Large intestine (tissue), 3 donors: ENCODE results near the gene GPRC5D. TPM values are rescaled to one million over a fixed set of nuclear protein-coding genes. Genes with fewer than 3 reads are reported as not detected.

ENCODE experiments used
- DNase-seq, 2 donors: peaks; one replicate each; pipeline versions ENCODE4 v3.0.0 to v3.0.0-alpha.2; 2013
- H3K27ac ChIP-seq: one replicate; pipeline ENCODE4 v1.5.1; 2013; ENCODE audit warnings: low read length
- H3K27me3 ChIP-seq: 2 replicates; pipeline ENCODE4 v1.6.1; 2013; ENCODE audit warnings: low read length; ENCODE audit not compliant: control insufficient read depth, insufficient read depth
- H3K36me3 ChIP-seq: 2 replicates; pipeline ENCODE4 v1.6.1; 2013; ENCODE audit warnings: low read length; ENCODE audit not compliant: control insufficient read depth, insufficient read depth
- H3K4me1 ChIP-seq: one replicate; pipeline ENCODE4 v1.6.1; 2013; ENCODE audit warnings: low read length; ENCODE audit not compliant: control insufficient read depth, insufficient read depth
- H3K4me3 ChIP-seq: one replicate; pipeline ENCODE4 v1.5.1; 2013; ENCODE audit warnings: low read length
- H3K9me3 ChIP-seq: one replicate; pipeline ENCODE4 v1.6.1; 2013; ENCODE audit warnings: mild to moderate bottlenecking, low read depth, low read length, moderate library complexity; ENCODE audit not compliant: control insufficient read depth
- WGBS: methylation state at CpG from one replicate; pipeline ENCODE4 v1.1.5; 2013; ENCODE audit warnings: low lambda C conversion rate; ENCODE audit not compliant: insufficient coverage; 5-methylcytosine and 5-hydroxymethylcytosine counted together
- polyA plus RNA-seq: library from polyadenylated mRNA; unstranded; fragments of 120-200 nt; gene quantifications from one replicate; pipeline ENCODE4 v1.2.1, GENCODE V29; 2013

Gene GPRC5D
- polyA plus RNA-seq, 1 donor, result 2.4 TPM

GRCh38 chr12:12958886-12959285 is 6.9 kb upstream of the GPRC5D start:
- 70% methylated on average over 4 of the region's 7 CpGs for WGBS

GRCh38 chr12:12954878-12955625 is 3.1 kb upstream of the GPRC5D start:
- H3K27me3 ChIP-seq, result no peaks in the 10 kb centered on the region
- no peaks in the 10 kb centered on the region for H3K9me3 ChIP-seq
- no peaks in the 10 kb centered on the region for H3K36me3 ChIP-seq
- H3K4me1 ChIP-seq, result peaks cover 7% of the 10 kb centered on the region
- peak in 1 of 2 donors; percentile 39 for DNase-seq
- H3K4me3 ChIP-seq, result no peak overlapping the region
- H3K27ac ChIP-seq, result no peak overlapping the region
- WGBS, result no CpG with 5 or more reads among the region's 6 CpGs

More at GRCh38 chr12:12958886-12959285, 6.9 kb upstream of the GPRC5D start:
- Histone ChIP-seq H3K27ac (no peak overlapping the region), H3K9me3 (no peaks in the 10 kb centered on the region), H3K4me3 (no peak overlapping the region), H3K4me1 (peaks cover 7% of the 10 kb centered on the region), H3K27me3 (no peaks in the 10 kb centered on the region), H3K36me3 (no peaks in the 10 kb centered on the region)
- DNase-seq, result no peak

GRCh38 chr12:12954356-12954755 is 2.4 kb upstream of the GPRC5D start:
- Histone ChIP-seq H3K9me3 (no peaks in the 10 kb centered on the region), H3K36me3 (peaks cover 6% of the 10 kb centered on the region), H3K4me3 (no peak overlapping the region), H3K4me1 (peaks cover 7% of the 10 kb centered on the region), H3K27me3 (no peaks in the 10 kb centered on the region), H3K27ac (no peak overlapping the region)
- WGBS, result 50% methylated on average over 2 of the region's 4 CpGs
- DNase-seq, result no peak

GRCh38 chr12:12951504-12951903 is 466 bp downstream of the GPRC5D start:
- Histone ChIP-seq H3K4me1 (peaks cover 7% of the 10 kb centered on the region), H3K27me3 (no peaks in the 10 kb centered on the region), H3K27ac (no peak overlapping the region), H3K9me3 (no peaks in the 10 kb centered on the region), H3K36me3 (peaks cover 6% of the 10 kb centered on the region), H3K4me3 (no peak overlapping the region)
- DNase-seq, result no peak
- WGBS, result no CpG with 5 or more reads among the region's 1 CpG

GRCh38 chr12:12947902-12948301 is 4.1 kb downstream of the GPRC5D start:
- DNase-seq, result no peak
- Histone ChIP-seq H3K27me3 (no peaks in the 10 kb centered on the region), H3K36me3 (peaks cover 6% of the 10 kb centered on the region), H3K4me3 (no peak overlapping the region), H3K9me3 (no peaks in the 10 kb centered on the region), H3K4me1 (no peaks in the 10 kb centered on the region), H3K27ac (no peak overlapping the region)
- WGBS, result no CpG with 5 or more reads among the region's 4 CpGs

GRCh38 chr12:12946686-12947355 is 5.1 kb downstream of the GPRC5D start:
- Histone ChIP-seq H3K27ac (no peak overlapping the region), H3K4me1 (no peaks in the 10 kb centered on the region), H3K36me3 (peaks cover 6% of the 10 kb centered on the region), H3K27me3 (no peaks in the 10 kb centered on the region), H3K4me3 (no peak overlapping the region), H3K9me3 (no peaks in the 10 kb centered on the region)
- WGBS, result 60% methylated on average over 2 of the region's 7 CpGs
- no peak for DNase-seq

GRCh38 chr12:12945591-12945990 is 6.4 kb downstream of the GPRC5D start:
- H3K36me3 ChIP-seq, result peaks cover 6% of the 10 kb centered on the region
- DNase-seq, result no peak
- no peaks in the 10 kb centered on the region for H3K9me3 ChIP-seq
- H3K4me1 ChIP-seq, result no peaks in the 10 kb centered on the region
- no peaks in the 10 kb centered on the region for H3K27me3 ChIP-seq
- no peak overlapping the region for H3K4me3 ChIP-seq
- no peak overlapping the region for H3K27ac ChIP-seq

- Histone ChIP-seq H3K9me3 (no peaks in the 10 kb centered on the region), H3K27me3 (no peaks in the 10 kb centered on the region), H3K4me3 (no peak overlapping the region), H3K27ac (no peak overlapping the region), H3K36me3 (no peaks in the 10 kb centered on the region), H3K4me1 (no peaks in the 10 kb centered on the region)
- no peak for DNase-seq
- 100% methylated on average over 1 of the region's 8 CpGs for WGBS
Observed at GRCh38 chr12:12943586-12944260, 8.2 kb downstream of the GPRC5D start.

- no peak overlapping the region for H3K27ac ChIP-seq
- DNase-seq, result no peak
- peaks cover 4% of the 10 kb centered on the region for H3K36me3 ChIP-seq
- H3K27me3 ChIP-seq, result no peaks in the 10 kb centered on the region
- H3K9me3 ChIP-seq, result no peaks in the 10 kb centered on the region
- no peak overlapping the region for H3K4me3 ChIP-seq
- WGBS, result no CpG with 5 or more reads among the region's 10 CpGs
- no peaks in the 10 kb centered on the region for H3K4me1 ChIP-seq
Observed at GRCh38 chr12:12941450-12942350, 10.3 kb downstream of the GPRC5D start.

GRCh38 chr12:12939888-12940287 is 12.1 kb downstream of the GPRC5D start:
- no peak overlapping the region for H3K27ac ChIP-seq
- H3K4me3 ChIP-seq, result no peak overlapping the region
- no CpG with 5 or more reads among the region's 1 CpG for WGBS

More at GRCh38 chr12:12939888-12940287, 12.1 kb downstream of the GPRC5D start:
- H3K9me3 ChIP-seq, result no peaks in the 10 kb centered on the region
- no peaks in the 10 kb centered on the region for H3K4me1 ChIP-seq
- no peaks in the 10 kb centered on the region for H3K27me3 ChIP-seq
- peaks cover 4% of the 10 kb centered on the region for H3K36me3 ChIP-seq
- DNase-seq, result no peak
